ENCODE results near the gene DCANP1. TPM values are rescaled to one million over a fixed set of nuclear protein-coding genes. Genes with fewer than 3 reads are reported as not detected.
A peak's percentile ranks its signal among the peaks of the same experiment; 100 is the strongest.

Gene DCANP1
- total RNA-seq, 1 donor from 2014 or later, result not detected

- no peaks in the 10 kb centered on the region for H3K36me3 Mint-ChIP-seq (ENCODE audit: low read depth)
- TF ChIP-seq, protein P1, sequence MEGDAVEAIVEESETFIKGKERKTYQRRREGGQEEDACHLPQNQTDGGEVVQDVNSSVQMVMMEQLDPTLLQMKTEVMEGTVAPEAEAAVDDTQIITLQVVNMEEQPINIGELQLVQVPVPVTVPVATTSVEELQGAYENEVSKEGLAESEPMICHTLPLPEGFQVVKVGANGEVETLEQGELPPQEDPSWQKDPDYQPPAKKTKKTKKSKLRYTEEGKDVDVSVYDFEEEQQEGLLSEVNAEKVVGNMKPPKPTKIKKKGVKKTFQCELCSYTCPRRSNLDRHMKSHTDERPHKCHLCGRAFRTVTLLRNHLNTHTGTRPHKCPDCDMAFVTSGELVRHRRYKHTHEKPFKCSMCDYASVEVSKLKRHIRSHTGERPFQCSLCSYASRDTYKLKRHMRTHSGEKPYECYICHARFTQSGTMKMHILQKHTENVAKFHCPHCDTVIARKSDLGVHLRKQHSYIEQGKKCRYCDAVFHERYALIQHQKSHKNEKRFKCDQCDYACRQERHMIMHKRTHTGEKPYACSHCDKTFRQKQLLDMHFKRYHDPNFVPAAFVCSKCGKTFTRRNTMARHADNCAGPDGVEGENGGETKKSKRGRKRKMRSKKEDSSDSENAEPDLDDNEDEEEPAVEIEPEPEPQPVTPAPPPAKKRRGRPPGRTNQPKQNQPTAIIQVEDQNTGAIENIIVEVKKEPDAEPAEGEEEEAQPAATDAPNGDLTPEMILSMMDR (IDR thresholded peaks at IDR 0.05), result no peak
- no peak for ATAC-seq (ENCODE audit: low read depth)
- no peaks in the 10 kb centered on the region for H3K9me3 Mint-ChIP-seq
- ChIA-PET POLR2A (interaction anchor here (0.7 kb wide), 1 partner anchor 17 kb away, joined by 5 read pairs; no protein-coding TSS in a partner anchor), CTCF (interaction anchor here (0.7 kb wide), 1 partner anchor 676 kb away, joined by 3 read pairs; no protein-coding TSS in a partner anchor)
- H3K4me3 Mint-ChIP-seq, result no peak overlapping the region
- H3K27ac Mint-ChIP-seq, result no peak overlapping the region
- H3K27me3 Mint-ChIP-seq, result peaks cover 29% of the 10 kb centered on the region
- intact Hi-C loops (cut with micrococcal nuclease), result no loop called here
- DNase-seq, result peak; percentile 0
- H3K4me1 Mint-ChIP-seq, result no peaks in the 10 kb centered on the region
Measured at GRCh38 chr5:135460246-135461033, 13.3 kb upstream of the DCANP1 start.

DNA sequence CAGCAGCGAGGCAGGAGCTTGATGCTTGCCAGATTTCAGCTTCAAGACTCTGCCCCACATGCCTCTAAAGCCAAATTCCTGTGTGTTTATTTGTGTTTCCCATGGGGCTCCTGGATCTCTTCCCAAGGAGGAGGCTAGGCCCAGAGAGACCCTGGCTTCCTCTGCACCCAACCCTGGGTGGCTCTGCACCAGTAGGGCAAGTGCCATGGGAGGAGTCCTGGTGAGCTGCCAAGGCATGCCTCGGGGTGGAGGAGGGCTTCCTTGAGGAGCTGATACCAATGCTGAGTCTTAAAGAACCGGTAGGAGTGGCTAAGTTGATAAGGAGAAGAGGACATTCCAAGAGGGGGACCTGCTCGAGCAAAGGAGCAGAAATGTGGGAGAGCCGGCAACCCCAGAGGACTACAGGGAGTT lies 11.8 kb upstream of the DCANP1 start:
- H3K4me3 Mint-ChIP-seq, result no peak overlapping the region

DNA sequence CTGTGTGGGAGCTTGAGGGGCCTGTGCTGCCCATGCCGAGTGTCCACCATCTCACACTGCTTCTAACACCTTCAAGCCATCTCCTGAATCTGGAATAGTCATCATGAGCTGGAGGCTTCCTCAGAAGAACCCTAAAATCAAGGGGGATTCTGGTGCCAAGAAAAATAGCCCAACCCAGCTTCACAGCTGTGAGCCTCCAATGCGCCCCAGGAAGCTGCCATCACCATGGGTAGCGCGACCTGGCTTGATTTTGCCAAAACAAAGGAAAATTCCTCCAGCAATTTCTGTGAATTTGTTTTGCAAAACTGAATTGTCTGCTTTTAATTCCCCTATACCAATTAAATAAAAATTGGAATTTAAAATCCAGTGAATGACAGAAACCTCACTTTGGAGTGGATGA lies 11.2 kb upstream of the DCANP1 start:
- no peak overlapping the region for H3K4me3 Mint-ChIP-seq
- no peaks in the 10 kb centered on the region for H3K36me3 Mint-ChIP-seq (ENCODE audit: low read depth)
- TF ChIP-seq, protein P1 (IDR thresholded peaks at IDR 0.05), result no peak
- H3K9me3 Mint-ChIP-seq, result no peaks in the 10 kb centered on the region
- ChIA-PET POLR2A (no interaction called here), CTCF (interaction anchor here (1.2 to 3.6 kb wide), 8 partner anchors 7 to 115 kb away, joined by 3 to 19 read pairs (median 6); partner anchors contain the start of gene DCANP1)
- no peaks in the 10 kb centered on the region for H3K4me1 Mint-ChIP-seq
- intact Hi-C loops (cut with micrococcal nuclease), result no loop called here
- ATAC-seq (ENCODE audit: low read depth) (no peak), DNase-seq (no peak)
- no peak overlapping the region for H3K27ac Mint-ChIP-seq
- H3K27me3 Mint-ChIP-seq, result peaks cover 20% of the 10 kb centered on the region

More for the DNA sequence above, 11.8 kb upstream of the DCANP1 start:
- TF ChIP-seq, protein P1 (IDR thresholded peaks at IDR 0.05), result no peak
- Mint-ChIP-seq H3K9me3 (no peaks in the 10 kb centered on the region), H3K4me1 (no peaks in the 10 kb centered on the region), H3K27me3 (peaks cover 23% of the 10 kb centered on the region), H3K27ac (no peak overlapping the region), H3K36me3 (ENCODE audit: low read depth) (no peaks in the 10 kb centered on the region)
- ATAC-seq (ENCODE audit: low read depth), result no peak
- intact Hi-C loops (cut with micrococcal nuclease), result no loop called here
- ChIA-PET POLR2A (no interaction called here), CTCF (interaction anchor here (1.2 to 3.6 kb wide), 5 partner anchors 9 to 107 kb away, joined by 3 to 19 read pairs (median 6); partner anchors contain the start of gene DCANP1)
- no peak for DNase-seq

DNA sequence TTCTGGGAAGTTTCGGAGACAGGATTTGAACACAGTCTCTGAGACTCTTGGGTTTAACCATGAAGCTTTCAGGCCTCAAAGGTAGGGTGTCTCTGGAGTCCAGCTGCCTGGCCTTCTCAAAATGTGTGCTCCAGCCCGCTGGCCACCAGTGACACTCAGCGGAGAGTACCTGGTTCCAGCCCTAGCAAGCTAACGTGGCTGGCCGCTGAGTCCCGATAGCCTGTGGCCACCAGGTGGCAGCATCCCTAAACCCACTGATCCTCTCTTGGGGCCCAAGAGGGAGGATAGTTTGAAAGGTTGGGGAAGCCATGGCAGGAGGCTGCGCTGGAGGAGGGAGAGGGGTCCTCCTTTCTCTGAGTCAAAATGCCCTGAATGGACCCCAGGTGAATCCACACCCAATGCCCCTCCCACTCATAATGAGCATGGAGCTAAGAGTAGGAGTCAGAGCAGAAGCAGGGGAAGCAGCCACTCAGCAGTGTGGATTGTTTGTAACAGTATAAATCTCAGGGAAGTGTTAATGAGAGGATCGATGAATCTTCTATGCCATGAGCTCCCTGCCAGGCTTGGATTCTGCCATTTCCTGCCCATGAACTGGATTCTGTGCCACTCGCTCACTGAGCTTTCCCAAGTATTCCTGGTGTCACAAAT lies 10.4 kb upstream of the DCANP1 start:
- TF ChIP-seq, protein P1 (IDR thresholded peaks at IDR 0.05), result no peak
- ATAC-seq (ENCODE audit: low read depth), result peak; percentile 42
- ChIA-PET POLR2A (no interaction called here), CTCF (interaction anchor here (1.2 to 3.6 kb wide), 10 partner anchors 8 to 116 kb away, joined by 3 to 19 read pairs (median 6); partner anchors contain the start of gene DCANP1)
- H3K4me1 Mint-ChIP-seq, result no peaks in the 10 kb centered on the region
- no peak overlapping the region for H3K27ac Mint-ChIP-seq
- no peak overlapping the region for H3K4me3 Mint-ChIP-seq
- intact Hi-C loops (cut with micrococcal nuclease), result loop anchor here (2.0 kb wide), 1 partner anchor 755 kb away; no protein-coding TSS in a partner anchor
- H3K27me3 Mint-ChIP-seq, result peaks cover 24% of the 10 kb centered on the region
- DNase-seq, result peak; percentile 27
- no peaks in the 10 kb centered on the region for H3K36me3 Mint-ChIP-seq (ENCODE audit: low read depth)
- no peaks in the 10 kb centered on the region for H3K9me3 Mint-ChIP-seq

Measured in activated B cell treated with CpG ODN at 0.5 μM for 24 hours (primary cell).